Measurements from ENCODE around the gene AMZ1. TPM values are rescaled to one million over a fixed set of nuclear protein-coding genes. Genes with fewer than 3 reads are reported as not detected.

The AMZ1 gene
- total RNA-seq, 4 donors from 2014 or later, result 0.19 to 1.1 TPM; not detected in 2

DNA sequence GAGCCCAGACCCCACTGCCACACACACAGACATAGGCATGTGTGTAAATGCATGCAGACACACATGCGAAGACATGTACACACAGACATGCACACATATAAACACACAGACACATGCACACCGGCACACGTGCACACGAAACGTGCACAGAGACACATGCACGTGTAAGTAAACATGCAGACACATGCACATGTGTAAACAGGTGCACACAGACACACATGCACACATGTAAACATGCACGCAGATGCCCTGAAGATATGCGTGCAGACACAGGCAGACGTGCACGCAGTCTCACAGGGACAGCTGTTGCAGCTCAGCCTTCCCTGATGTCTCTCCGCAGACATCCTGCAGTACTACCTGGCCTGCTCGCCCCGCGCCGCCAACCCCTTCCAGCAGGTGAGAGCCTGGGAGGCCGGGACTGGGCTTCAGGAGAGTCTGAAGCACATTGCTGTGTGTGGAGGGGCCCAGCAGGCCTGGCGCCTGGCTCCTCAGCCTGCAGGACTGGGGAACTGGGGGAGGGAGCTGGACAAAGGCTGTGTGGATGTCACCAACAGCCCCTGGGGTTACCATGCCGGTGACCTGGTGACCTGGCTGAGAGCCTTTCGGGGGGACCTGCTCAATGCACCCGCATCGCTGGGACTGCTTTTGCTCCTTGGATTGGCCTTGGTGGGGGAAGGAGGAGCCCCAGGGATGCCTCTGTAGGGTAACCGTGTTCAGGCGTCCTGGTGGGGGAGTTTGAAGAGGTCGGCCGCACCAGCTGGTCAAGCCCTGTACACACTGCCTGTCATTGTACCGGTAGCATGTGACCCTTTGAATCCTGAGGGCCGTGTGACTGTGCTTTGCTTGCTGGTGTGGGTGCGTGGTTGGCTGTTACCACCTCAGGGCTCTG lies 35.9 kb upstream of the AMZ1 start:
- TF ChIP-seq, protein P1, sequence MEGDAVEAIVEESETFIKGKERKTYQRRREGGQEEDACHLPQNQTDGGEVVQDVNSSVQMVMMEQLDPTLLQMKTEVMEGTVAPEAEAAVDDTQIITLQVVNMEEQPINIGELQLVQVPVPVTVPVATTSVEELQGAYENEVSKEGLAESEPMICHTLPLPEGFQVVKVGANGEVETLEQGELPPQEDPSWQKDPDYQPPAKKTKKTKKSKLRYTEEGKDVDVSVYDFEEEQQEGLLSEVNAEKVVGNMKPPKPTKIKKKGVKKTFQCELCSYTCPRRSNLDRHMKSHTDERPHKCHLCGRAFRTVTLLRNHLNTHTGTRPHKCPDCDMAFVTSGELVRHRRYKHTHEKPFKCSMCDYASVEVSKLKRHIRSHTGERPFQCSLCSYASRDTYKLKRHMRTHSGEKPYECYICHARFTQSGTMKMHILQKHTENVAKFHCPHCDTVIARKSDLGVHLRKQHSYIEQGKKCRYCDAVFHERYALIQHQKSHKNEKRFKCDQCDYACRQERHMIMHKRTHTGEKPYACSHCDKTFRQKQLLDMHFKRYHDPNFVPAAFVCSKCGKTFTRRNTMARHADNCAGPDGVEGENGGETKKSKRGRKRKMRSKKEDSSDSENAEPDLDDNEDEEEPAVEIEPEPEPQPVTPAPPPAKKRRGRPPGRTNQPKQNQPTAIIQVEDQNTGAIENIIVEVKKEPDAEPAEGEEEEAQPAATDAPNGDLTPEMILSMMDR (IDR thresholded peaks at IDR 0.05), result no peak
- ATAC-seq (ENCODE audit: low FRiP score), result no peak
- DNase-seq (ENCODE audit: low spot score), result no peak

DNA sequence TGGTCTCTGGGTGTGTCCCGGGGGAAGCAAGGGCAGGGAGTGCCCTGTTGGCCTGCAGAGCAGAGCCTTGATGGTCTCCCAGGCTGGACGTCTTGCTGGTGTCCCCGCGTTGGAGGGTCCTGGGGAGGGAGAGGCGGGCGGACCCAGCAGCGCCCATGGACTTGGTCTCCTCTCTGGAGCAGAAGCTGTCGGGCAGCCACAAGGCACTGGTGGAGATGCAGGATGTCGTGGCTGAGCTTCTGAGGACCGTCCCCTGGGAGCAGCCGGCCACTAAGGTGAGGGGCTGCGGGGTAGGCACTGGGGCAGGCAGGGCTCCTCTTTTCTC lies 35.3 kb upstream of the AMZ1 start:
- TF ChIP-seq, protein P1 (IDR thresholded peaks at IDR 0.05), result no peak
- ATAC-seq (ENCODE audit: low FRiP score) (no peak), DNase-seq (ENCODE audit: low spot score) (no peak)

DNA sequence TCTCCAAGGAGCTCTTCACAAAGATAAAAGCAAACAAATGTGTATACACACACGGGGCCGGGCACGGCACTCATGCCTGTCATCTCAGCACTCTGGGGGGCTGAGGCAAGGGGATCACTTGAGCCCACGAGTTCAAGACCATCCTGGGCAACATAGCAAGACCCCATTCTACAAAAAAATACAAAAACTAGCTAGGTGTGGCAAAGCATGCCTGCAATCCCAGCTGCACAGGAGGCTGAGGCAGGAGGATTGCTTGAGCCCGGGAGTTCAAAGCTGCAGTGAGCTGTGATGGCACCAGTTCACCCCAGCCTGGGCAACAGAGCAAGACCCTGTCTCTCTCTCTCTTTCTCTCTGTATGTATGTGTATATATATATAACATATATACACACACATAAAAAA lies 33.9 kb upstream of the AMZ1 start:
- TF ChIP-seq, protein P1 (IDR thresholded peaks at IDR 0.05), result no peak
- DNase-seq (ENCODE audit: low spot score), result no peak
- no peak for ATAC-seq (ENCODE audit: low FRiP score)

DNA sequence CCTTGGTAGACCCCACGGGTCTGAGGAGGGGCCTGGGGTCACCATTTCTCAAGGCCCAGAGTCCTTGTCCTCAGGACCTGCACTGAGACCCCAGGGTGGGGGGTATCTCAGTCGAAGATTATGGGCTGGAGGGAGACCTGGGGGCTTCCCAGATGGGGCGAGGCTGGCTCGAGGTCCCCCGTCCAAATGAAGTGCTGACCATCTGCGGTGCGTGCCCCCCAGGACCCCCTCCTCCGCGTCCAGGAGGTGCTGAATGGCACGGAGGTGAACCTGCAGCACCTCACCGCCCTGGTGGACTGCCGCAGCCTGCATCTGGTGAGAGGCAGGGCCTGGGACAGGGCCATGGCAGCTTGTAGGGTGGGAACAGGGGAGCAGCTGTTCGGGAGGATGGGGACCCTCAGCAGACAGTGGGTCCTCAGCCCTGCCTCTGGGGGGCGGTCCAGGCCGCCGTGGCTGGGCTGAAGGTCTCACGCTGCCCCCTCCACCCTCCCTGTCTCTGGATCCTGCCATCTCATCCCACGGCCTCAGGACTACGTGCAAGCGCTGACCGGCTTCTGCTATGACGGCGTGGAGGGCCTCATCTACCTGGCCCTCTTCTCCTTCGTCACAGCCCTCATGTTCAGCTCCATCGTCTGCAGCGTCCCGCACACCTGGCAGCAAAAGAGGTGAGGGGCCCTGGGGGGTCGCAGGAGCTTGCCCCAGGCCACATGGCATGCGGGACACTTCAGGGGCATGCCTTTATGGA lies 32.0 kb upstream of the AMZ1 start:
- TF ChIP-seq, protein P1 (IDR thresholded peaks at IDR 0.05), result no peak
- no peak for DNase-seq (ENCODE audit: low spot score)
- no peak for ATAC-seq (ENCODE audit: low FRiP score)

DNA sequence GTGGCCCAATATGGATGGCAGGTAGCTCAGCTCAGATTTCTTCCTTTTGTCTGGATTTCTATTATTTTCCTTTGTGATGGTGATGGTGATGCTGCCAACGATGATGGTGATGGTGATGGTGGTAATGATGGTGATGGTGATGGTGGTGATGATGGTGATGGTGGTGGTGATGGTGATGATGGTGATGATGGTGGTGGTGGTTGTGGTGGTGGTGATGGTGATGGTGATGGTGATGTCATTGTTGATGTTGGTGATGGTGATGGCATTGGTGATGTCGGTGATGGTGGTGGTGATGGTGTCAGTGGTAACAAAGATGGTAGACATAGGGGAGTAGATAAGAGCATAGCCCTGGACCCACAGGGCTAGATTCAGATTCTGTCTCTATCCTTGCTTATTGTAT lies 30.8 kb upstream of the AMZ1 start:
- no peak for DNase-seq (ENCODE audit: low spot score)
- ATAC-seq (ENCODE audit: low FRiP score), result no peak
- TF ChIP-seq, protein P1 (IDR thresholded peaks at IDR 0.05), result no peak

DNA sequence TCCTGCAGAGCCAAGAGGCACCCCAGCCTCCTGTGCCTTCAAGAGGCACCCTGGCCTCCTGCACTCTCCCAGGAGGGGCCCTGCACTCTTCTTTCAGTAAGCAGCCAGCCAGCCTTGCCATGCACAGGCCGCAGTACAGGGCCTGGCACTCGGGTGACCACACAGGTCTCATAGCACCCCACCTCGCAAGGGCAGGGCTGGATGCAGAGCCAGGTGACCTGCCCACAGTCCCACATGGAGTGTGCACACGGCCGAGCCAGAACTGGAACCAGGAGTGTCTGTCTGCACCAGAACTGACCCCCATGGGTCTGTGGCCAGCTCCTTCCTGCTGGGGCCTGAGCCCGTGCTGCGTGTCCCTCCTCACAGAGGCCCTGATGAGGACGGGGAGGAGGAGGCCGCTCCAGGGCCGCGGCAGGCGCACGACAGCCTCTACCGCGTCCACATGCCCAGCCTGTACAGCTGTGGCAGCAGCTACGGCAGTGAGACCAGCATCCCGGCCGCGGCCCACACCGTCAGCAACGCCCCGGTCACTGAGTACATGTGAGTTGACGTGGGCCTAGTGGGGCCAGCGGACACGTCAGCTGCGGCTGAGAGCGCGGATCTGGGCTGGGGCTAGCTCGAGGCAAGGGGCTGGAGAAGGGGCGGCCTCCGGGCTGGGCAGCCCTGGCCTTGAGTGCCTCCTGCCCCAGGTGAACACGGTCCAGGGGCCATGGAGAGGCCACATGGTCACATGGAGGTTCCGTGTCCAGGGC lies 29.9 kb upstream of the AMZ1 start:
- DNase-seq (ENCODE audit: low spot score), result no peak
- TF ChIP-seq, protein P1 (IDR thresholded peaks at IDR 0.05), result no peak
- no peak for ATAC-seq (ENCODE audit: low FRiP score)

All from omental fat pad (tissue), 4 donors.